Subcutaneous abdominal adipose tissue (tissue), 5 donors: ENCODE measurements around the gene NXPH1.
"Not testable (repeated sequence)": the region's sequence is repeated elsewhere in the genome, so short reads cannot be mapped to it uniquely, and the experiment has no call there.

Experiments used
- H3K27ac ChIP-seq: one replicate; pipeline ENCODE4 v1.7.0; 2013; ENCODE audit warnings: low read depth, mild to moderate bottlenecking, inconsistent platforms, low read length, moderate library complexity
- H3K27me3 ChIP-seq, 5 donors: one replicate each; pipeline ENCODE4 v1.7.0; 2013; ENCODE audit warnings: low read length in 5 of 5, inconsistent platforms in 1 of 5; ENCODE audit not compliant: control insufficient read depth in 5 of 5, insufficient read depth in 4 of 5
- H3K36me3 ChIP-seq, 5 donors: one replicate each; pipeline ENCODE4 v1.7.0; 2013; ENCODE audit warnings: low read length in 5 of 5; ENCODE audit not compliant: control insufficient read depth in 5 of 5, insufficient read depth in 5 of 5
- H3K4me1 ChIP-seq, 5 donors: one replicate each; pipeline ENCODE4 v1.7.0; 2013; ENCODE audit warnings: low read length in 5 of 5, mild to moderate bottlenecking in 3 of 5, moderate library complexity in 1 of 5; ENCODE audit not compliant: control insufficient read depth in 5 of 5, insufficient read depth in 5 of 5
- H3K4me3 ChIP-seq, 5 donors: one replicate each; pipeline ENCODE4 v1.7.0; 2013; ENCODE audit warnings: low read length in 5 of 5, low read depth in 1 of 5
- H3K9ac ChIP-seq, 5 donors: one replicate each; pipeline ENCODE4 v1.7.0; 2013; ENCODE audit warnings: low read length in 5 of 5, mild to moderate bottlenecking in 4 of 5, moderate library complexity in 3 of 5
- H3K9me3 ChIP-seq, 5 donors: one replicate each; pipeline ENCODE4 v1.7.0; 2013; ENCODE audit warnings: low read length in 5 of 5; ENCODE audit not compliant: control insufficient read depth in 5 of 5
- donor health status: healthy.
- donor health status: healthy.
- donor health status: healthy.
- donor health status: healthy.
- donor health status: healthy.

Gene NXPH1

DNA sequence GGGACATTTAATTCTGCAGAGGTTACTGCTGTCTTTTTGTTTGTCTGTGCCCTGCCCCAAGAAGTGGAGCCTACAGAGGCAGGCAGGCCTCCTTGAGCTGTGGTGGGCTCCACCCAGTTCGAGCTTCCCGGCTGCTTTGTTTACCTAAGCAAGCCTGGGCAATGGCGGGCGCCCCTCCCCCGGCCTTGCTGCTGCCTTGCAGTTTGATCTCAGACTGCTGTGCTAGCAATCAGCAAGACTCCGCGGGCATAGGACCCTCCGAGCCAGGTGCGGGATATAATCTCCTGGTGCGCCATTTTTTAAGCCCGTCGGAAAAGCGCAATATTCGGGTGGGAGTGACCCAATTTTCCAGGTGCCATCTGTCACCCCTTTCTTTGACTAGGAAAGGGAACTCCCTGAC lies 298.3 kb downstream of the NXPH1 start:
- not testable (repeated sequence) for H3K4me3 ChIP-seq

DNA sequence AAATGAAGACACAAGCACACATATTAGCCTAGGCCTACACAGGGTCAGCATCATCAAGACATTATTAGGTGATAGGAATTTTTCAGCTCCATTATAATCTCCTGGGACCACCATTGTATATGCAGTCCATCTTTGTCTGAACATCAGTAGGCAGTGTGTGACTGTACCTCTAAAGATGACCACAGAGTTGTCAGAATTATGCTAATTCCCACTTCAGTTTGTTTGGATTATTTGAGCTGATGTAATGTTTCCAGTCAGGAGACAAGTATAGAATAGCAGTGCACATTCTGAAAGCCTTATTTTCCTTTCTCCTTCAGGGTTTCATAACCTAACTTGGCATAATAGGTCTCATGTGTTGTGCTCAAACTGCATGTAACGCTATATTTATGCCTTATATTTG lies 306.4 kb downstream of the NXPH1 start:
- Histone ChIP-seq H3K4me1 (no peaks in the 10 kb centered on the region), H3K9ac (no peak overlapping the region), H3K9me3 (peaks cover 0 to 5% (median 0%) of the 10 kb centered on the region in 5 donors), H3K36me3 (no peaks in the 10 kb centered on the region), H3K4me3 (no peak overlapping the region), H3K27ac (no peak overlapping the region), H3K27me3 (no peaks in the 10 kb centered on the region)

More for the DNA sequence above, 298.3 kb downstream of the NXPH1 start:
- H3K27me3 ChIP-seq, H3K27ac ChIP-seq, H3K4me1 ChIP-seq, H3K9me3 ChIP-seq, H3K36me3 ChIP-seq, H3K9ac ChIP-seq: not testable (repeated sequence)

DNA sequence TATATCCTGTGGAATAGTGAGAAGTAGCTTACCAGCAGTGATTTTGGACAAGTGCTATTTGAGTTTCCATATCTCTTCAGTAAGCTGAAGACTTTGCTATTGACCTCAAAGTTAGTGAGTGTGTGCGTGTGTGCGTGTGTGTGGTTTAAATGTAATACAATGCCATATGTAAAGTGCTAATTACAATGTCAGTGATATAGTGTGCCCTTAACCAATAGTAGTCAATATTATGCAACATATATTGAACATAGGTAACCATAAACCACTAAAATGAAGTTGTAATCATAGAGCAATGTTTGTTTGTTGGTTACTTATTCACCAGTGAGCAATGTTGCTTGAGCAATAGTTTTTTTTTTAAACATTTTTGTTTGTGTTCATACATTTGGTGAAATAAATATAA lies 309.4 kb downstream of the NXPH1 start:
- peaks cover 0 to 3% (median 0%) of the 10 kb centered on the region in 5 donors for H3K4me1 ChIP-seq
- no peak overlapping the region for H3K27ac ChIP-seq
- H3K4me3 ChIP-seq = no peak overlapping the region
- H3K9me3 ChIP-seq = peaks cover 0 to 3% (median 0%) of the 10 kb centered on the region in 5 donors
- no peaks in the 10 kb centered on the region for H3K36me3 ChIP-seq
- no peak overlapping the region for H3K9ac ChIP-seq
- no peaks in the 10 kb centered on the region for H3K27me3 ChIP-seq

DNA sequence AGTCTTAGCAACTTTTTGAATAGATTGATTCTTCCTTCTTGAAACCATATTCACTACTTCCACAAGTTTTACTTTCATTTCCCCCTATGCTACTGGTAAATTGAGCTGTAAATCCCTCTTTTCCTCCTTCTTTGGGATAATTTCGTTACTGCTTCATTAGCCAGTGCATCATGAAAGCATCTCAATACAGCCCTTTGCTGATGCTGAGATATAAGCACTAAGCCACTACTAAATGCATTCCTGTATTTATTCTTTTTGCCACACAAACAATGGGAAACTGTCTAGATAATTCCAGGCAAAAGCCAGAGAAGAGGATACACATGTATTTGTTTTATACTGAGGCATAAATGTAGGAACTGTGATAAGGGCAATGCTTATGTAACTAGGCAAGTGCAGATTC lies 313.9 kb downstream of the NXPH1 start:
- no peaks in the 10 kb centered on the region for H3K36me3 ChIP-seq
- no peak overlapping the region for H3K27ac ChIP-seq
- H3K9ac ChIP-seq = no peak overlapping the region

DNA sequence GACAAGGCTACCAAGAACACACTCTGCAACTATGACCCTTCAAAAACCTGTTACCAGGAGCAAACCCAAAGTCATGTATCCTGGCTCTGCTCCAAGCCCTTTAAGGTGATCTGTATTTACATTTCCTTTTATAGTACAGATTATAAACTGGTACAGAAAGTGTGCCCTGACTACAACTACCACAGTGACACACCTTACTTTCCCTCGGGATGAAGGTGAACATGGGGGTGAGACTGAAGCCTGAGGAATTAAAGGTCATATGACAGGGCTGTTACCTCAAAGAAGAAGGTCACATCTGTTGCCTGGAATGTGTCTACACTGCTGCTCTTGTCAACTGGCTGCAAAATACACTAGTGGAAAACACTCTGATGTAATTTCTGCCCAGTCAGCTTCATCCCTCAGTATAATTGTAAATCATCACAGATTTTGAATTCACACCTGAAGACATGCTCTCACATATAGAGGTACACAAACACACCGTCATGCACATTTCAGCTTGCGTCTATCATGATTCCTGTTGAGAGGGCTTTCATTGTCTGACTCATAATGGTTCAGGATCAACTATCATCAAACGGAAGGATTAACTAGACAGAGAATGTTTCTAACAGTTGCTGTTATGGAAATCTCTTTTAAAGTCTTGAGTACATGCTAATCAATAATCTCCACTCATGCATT lies 318.3 kb downstream of the NXPH1 start:
- Histone ChIP-seq H3K27ac (no peak overlapping the region), H3K9ac (no peak overlapping the region), H3K9me3 (no peaks in the 10 kb centered on the region), H3K4me1 (peaks cover 0 to 4% (median 0%) of the 10 kb centered on the region in 5 donors), H3K36me3 (no peaks in the 10 kb centered on the region), H3K27me3 (peaks cover 0 to 3% (median 0%) of the 10 kb centered on the region in 5 donors), H3K4me3 (no peak overlapping the region)

More for the DNA sequence above, 313.9 kb downstream of the NXPH1 start:
- Histone ChIP-seq H3K4me3 (no peak overlapping the region), H3K9me3 (no peaks in the 10 kb centered on the region), H3K27me3 (peaks cover 0 to 3% (median 0%) of the 10 kb centered on the region in 5 donors), H3K4me1 (peaks cover 0 to 4% (median 0%) of the 10 kb centered on the region in 5 donors)

DNA sequence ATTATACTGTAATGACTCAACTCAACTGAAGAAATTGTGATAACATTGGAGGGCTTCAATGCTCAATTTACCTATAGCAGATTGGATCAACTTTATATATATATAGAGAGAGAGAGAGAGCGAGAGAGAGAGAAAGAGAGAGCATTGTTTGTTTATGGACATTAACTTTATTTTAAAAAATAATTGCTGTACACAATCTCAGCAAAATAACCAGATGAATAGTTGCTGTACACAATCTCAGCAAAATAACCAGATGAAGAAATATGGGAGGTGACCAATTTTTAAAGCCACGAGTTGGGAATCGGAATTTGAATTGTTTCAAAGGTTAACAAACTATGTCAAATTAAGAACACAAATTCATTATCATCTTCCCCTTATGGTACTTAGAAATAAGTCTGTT lies 319.9 kb downstream of the NXPH1 start:
- H3K4me3 ChIP-seq = no peak overlapping the region
- H3K4me1 ChIP-seq = peaks cover 0 to 2% (median 0%) of the 10 kb centered on the region in 5 donors
- no peak overlapping the region for H3K27ac ChIP-seq
- peaks cover 0 to under 1% (median 0%) of the 10 kb centered on the region in 5 donors for H3K27me3 ChIP-seq
- H3K9ac ChIP-seq = no peak overlapping the region
- no peaks in the 10 kb centered on the region for H3K9me3 ChIP-seq
- no peaks in the 10 kb centered on the region for H3K36me3 ChIP-seq

DNA sequence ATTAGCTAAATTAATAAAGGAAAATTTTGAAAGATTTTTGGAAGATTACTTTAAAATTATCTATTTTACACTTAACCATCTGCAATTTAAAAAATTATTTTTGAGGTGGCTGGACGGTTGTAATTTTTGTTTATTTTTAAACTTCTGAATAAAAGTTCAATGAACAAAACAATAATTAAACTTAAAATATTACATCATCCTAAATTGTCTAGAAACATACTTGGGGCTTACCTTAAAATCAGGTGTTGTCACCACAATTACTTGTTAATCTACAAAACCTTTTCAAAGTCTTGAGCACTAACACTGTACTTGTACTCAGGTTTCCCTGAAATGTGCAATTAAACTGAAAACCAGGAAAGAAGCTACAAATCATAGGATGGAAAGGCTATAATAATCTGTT lies 328.3 kb downstream of the NXPH1 start:
- H3K9me3 ChIP-seq = no peaks in the 10 kb centered on the region
- no peak overlapping the region for H3K4me3 ChIP-seq
- H3K9ac ChIP-seq = no peak overlapping the region
- no peaks in the 10 kb centered on the region for H3K36me3 ChIP-seq
- no peak overlapping the region for H3K27ac ChIP-seq
- no peaks in the 10 kb centered on the region for H3K27me3 ChIP-seq
- no peaks in the 10 kb centered on the region for H3K4me1 ChIP-seq

DNA sequence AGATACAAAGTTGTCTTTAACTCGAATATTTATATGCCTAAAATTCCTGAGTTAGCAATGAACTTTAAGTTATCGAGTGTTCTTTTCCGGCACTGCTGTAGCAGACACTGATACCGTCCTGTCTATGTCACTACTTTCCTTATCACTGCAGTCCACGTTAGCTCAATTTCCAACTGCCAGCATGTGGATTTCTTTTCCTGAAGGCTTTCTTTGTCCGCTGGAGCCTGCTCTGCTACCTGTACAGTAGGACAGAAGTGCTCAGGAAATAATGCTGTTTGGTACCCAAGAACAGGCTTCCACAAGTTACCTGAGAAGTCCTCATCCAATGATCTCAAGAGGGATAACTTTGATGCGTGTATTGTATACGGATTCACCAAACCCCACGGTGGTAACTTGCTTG lies 329.4 kb downstream of the NXPH1 start:
- Histone ChIP-seq H3K27me3 (no peaks in the 10 kb centered on the region), H3K36me3 (no peaks in the 10 kb centered on the region), H3K9me3 (no peaks in the 10 kb centered on the region), H3K9ac (no peak overlapping the region), H3K4me3 (no peak overlapping the region), H3K4me1 (no peaks in the 10 kb centered on the region), H3K27ac (no peak overlapping the region)

DNA sequence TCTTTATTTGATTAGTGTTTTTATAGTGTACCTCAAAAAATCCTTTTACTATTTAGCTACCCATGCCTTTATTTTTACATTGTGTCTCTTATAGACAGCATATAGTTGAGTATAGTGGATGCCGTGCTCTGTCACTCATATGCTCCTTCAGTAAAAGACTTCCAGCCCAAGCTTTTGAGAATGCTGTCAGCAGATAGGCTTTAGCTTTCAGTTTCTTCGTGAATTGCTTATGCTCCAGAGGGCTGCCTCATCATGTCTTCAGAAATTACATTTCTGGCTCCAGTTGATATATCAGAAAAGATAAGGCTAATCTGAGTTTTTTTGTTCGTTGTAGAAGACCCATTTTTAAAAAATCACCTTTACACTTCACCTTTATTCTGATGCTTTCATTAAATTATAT lies 332.0 kb downstream of the NXPH1 start:
- H3K27me3 ChIP-seq = no peaks in the 10 kb centered on the region
- no peak overlapping the region for H3K27ac ChIP-seq
- no peaks in the 10 kb centered on the region for H3K9me3 ChIP-seq
- no peaks in the 10 kb centered on the region for H3K4me1 ChIP-seq
- no peaks in the 10 kb centered on the region for H3K36me3 ChIP-seq
- H3K9ac ChIP-seq = no peak overlapping the region
- H3K4me3 ChIP-seq = no peak overlapping the region

DNA sequence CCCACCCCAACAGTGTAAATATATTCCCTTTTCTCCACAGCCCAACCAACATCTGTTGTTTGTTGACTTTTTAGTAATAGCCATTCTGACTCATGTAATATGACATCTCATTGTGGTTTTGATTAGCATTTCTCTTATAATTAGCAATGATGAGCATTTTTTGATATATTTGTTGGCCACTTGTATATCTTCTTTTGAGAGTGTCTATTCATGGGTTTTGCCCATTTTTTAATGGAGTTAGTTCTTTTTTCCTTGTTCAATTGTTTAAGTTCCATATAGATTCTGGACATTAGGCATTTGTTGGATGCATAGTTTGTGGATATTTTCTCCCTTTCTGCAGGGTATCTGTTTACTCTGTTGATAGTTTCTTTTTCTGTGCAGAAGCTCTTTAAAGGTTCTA lies 340.1 kb downstream of the NXPH1 start:
- no peaks in the 10 kb centered on the region for H3K36me3 ChIP-seq
- no peak overlapping the region for H3K9ac ChIP-seq
- no peaks in the 10 kb centered on the region for H3K4me1 ChIP-seq
- H3K27ac ChIP-seq = no peak overlapping the region
- H3K9me3 ChIP-seq = no peaks in the 10 kb centered on the region
- H3K4me3 ChIP-seq = no peak overlapping the region
- no peaks in the 10 kb centered on the region for H3K27me3 ChIP-seq
